ENCODE data around the gene PLEKHG3.

The PLEKHG3 gene

DNA sequence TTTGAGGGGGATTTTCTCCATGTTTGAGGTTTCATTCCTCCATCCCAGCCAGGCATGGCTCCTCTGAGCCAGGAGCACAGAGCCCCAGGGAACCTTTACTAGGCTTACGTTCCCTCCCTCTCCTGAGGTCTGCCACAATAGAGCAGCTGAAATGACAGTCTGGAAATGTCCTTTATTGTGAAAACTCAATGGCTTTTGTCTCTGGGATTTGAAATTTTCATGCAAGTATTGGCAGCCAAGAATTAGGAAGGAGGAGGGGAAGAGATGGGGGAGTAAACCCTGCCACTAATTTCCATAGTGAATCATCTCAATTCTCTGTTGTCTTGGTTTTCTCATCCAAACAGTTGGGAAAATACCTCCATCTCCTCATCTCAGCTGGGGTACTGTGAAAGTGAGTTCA, 2.6 kb upstream of the PLEKHG3 start:
- Histone ChIP-seq H3K79me2 (ENCODE audit: insufficient read depth, low read length) (peaks cover 33% of the 10 kb centered on the region), H3K36me3 (ENCODE audit: insufficient read depth, low read length) (no peaks in the 10 kb centered on the region), H3K27me3 (ENCODE audit: insufficient read depth, low read length, poor library complexity, severe bottlenecking) (no peaks in the 10 kb centered on the region), H3F3A (ENCODE audit: low read depth) (no peaks in the 10 kb centered on the region; the same call in 1 of the 2 replicates), H3K4me1 (ENCODE audit: insufficient read depth, low read length, poor library complexity, severe bottlenecking) (peaks cover 55% of the 10 kb centered on the region), H3K9me2 (replicated peaks; ENCODE audit: low read depth, low read length) (no peaks in the 10 kb centered on the region), H2AFZ (ENCODE audit: low read length) (no peak overlapping the region), H3K4me2 (ENCODE audit: low read depth, low read length, poor library complexity, severe bottlenecking) (no peak overlapping the region), H3K9ac (ENCODE audit: low read depth, low read length, poor library complexity, severe bottlenecking) (no peak overlapping the region), H3K4me3 (ENCODE audit: low read length, poor library complexity, severe bottlenecking) (no peak overlapping the region), H3K9me3 (ENCODE audit: insufficient read depth, low read depth, low read length) (no peaks in the 10 kb centered on the region), H4K20me1 (ENCODE audit: insufficient read depth, low read length, poor library complexity, severe bottlenecking) (no peaks in the 10 kb centered on the region)
- TF ChIP-seq, protein P1, sequence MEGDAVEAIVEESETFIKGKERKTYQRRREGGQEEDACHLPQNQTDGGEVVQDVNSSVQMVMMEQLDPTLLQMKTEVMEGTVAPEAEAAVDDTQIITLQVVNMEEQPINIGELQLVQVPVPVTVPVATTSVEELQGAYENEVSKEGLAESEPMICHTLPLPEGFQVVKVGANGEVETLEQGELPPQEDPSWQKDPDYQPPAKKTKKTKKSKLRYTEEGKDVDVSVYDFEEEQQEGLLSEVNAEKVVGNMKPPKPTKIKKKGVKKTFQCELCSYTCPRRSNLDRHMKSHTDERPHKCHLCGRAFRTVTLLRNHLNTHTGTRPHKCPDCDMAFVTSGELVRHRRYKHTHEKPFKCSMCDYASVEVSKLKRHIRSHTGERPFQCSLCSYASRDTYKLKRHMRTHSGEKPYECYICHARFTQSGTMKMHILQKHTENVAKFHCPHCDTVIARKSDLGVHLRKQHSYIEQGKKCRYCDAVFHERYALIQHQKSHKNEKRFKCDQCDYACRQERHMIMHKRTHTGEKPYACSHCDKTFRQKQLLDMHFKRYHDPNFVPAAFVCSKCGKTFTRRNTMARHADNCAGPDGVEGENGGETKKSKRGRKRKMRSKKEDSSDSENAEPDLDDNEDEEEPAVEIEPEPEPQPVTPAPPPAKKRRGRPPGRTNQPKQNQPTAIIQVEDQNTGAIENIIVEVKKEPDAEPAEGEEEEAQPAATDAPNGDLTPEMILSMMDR (conservative IDR thresholded peaks at IDR 0.05; ENCODE audit: low read length): no peak
- TF ChIP-seq EZH2phosphoT487 (IDR thresholded peaks at IDR 0.05; ENCODE audit: borderline replicate concordance): no peak

DNA sequence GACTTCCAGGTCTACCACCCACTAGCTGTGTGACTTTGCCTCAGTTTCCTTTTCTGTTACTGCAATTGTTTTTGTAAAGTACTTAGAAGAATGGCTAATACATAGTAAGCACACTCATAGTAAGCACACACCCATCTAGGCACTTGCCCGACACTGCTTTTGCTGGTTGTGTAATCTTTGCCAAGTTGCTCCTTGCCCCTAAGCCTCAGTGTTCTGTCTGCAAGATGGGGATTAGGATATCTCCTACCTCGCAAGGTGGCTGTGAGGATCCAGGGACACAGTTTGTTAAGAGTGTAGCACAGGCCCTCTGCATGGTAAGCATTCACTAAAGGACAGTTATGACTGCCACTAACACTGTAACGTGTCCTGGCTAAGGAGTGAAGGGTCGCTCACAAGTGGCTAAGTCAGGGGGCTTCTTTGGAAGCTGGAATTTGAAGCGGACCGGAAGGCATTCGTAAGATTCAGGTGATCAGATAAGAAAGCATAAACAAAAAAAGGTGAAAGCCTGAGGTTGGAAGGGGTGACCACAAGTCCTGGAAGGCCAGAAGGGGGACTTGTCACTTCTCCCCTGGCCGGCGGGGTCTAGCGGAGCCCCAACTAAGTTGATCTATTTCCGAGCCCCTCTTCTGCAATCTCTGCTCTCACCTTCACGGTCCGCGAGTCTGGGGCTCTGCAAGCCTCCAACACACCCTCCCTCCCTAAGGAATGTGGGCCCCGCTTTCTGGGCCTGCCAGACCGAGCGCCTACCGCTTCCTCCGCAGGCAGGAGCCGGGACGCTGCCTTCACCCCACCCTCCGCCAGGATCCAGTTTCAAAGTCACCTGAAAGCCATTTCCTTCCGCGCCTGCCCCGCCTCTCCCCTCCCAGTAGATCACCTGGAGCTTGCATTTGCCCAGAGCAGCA, 1.5 kb upstream of the PLEKHG3 start:
- H3K9ac ChIP-seq (ENCODE audit: low read depth, low read length, poor library complexity, severe bottlenecking): no peak overlapping the region
- no peak overlapping the region for H3K4me3 ChIP-seq (ENCODE audit: low read length, poor library complexity, severe bottlenecking)
- H3K4me1 ChIP-seq (ENCODE audit: insufficient read depth, low read length, poor library complexity, severe bottlenecking): peaks cover 56% of the 10 kb centered on the region

DNA sequence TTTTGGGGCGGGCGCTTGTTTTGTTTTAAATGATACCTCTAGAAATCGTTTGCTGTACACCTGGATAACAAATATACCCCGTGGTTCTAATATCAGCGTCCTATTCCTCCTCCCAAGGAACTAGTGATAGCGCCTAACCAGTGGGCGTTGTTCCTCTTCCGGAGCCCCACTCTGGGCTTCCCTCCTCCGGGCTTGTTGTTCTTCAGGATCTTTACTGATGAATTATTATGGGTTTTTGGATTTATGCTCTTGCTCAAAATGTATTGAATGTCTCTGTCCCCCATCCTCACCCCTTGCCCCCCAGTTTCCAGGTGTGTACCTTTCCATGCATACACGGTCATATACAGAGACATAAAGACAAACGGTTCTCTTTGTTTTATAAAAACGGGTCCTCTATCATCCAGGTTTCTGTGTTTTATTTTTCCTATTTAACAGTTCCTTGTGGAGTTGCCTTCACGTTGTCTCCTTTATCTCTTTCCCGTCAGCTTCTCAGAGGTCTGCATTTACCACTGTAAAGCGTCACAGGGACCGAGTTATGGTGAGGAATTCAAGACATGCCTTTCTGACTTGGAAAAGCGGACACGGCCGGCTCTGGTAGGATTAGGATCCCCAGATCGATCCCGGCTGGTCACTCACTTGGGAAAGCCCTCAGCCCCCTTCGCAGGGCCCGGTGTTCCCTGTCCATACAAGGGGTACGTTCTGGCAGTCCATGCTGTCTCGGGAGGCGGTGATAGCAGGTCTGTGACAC, 655 bp upstream of the PLEKHG3 start:
- Histone ChIP-seq H3K4me3 (ENCODE audit: low read length, poor library complexity, severe bottlenecking) (peak overlapping the region; percentile 76), H3K36me3 (ENCODE audit: insufficient read depth, low read length) (no peaks in the 10 kb centered on the region), H3K4me1 (ENCODE audit: insufficient read depth, low read length, poor library complexity, severe bottlenecking) (peaks cover 54% of the 10 kb centered on the region), H3K27me3 (ENCODE audit: insufficient read depth, low read length, poor library complexity, severe bottlenecking) (no peaks in the 10 kb centered on the region), H3K9me2 (replicated peaks; ENCODE audit: low read depth, low read length) (no peaks in the 10 kb centered on the region), H3K4me2 (ENCODE audit: low read depth, low read length, poor library complexity, severe bottlenecking) (peak overlapping the region; percentile 96), H4K20me1 (ENCODE audit: insufficient read depth, low read length, poor library complexity, severe bottlenecking) (no peaks in the 10 kb centered on the region), H3K9ac (ENCODE audit: low read depth, low read length, poor library complexity, severe bottlenecking) (peak overlapping the region; percentile 89), H3K79me2 (ENCODE audit: insufficient read depth, low read length) (peaks cover 34% of the 10 kb centered on the region), H3F3A (ENCODE audit: low read depth) (peaks cover 6% of the 10 kb centered on the region; the same call in 1 of the 2 replicates), H3K9me3 (ENCODE audit: insufficient read depth, low read depth, low read length) (no peaks in the 10 kb centered on the region), H2AFZ (ENCODE audit: low read length) (peak overlapping the region; percentile 83)
- TF ChIP-seq, protein P1 (conservative IDR thresholded peaks at IDR 0.05; ENCODE audit: low read length): no peak
- TF ChIP-seq EZH2phosphoT487 (IDR thresholded peaks at IDR 0.05; ENCODE audit: borderline replicate concordance): no peak

More for the DNA sequence above, 1.5 kb upstream of the PLEKHG3 start:
- TF ChIP-seq, protein P1 (conservative IDR thresholded peaks at IDR 0.05; ENCODE audit: low read length): no peak
- TF ChIP-seq EZH2phosphoT487 (IDR thresholded peaks at IDR 0.05; ENCODE audit: borderline replicate concordance): no peak
- H3K36me3 ChIP-seq (ENCODE audit: insufficient read depth, low read length): no peaks in the 10 kb centered on the region
- H3K9me3 ChIP-seq (ENCODE audit: insufficient read depth, low read depth, low read length): no peaks in the 10 kb centered on the region
- H3K9me2 ChIP-seq (replicated peaks; ENCODE audit: low read depth, low read length): no peaks in the 10 kb centered on the region
- no peaks in the 10 kb centered on the region for H4K20me1 ChIP-seq (ENCODE audit: insufficient read depth, low read length, poor library complexity, severe bottlenecking)
- no peaks in the 10 kb centered on the region; the same call in 1 of the 2 replicates for H3F3A ChIP-seq (ENCODE audit: low read depth)
- no peaks in the 10 kb centered on the region for H3K27me3 ChIP-seq (ENCODE audit: insufficient read depth, low read length, poor library complexity, severe bottlenecking)
- H2AFZ ChIP-seq (ENCODE audit: low read length): no peak overlapping the region
- no peak overlapping the region for H3K4me2 ChIP-seq (ENCODE audit: low read depth, low read length, poor library complexity, severe bottlenecking)
- H3K79me2 ChIP-seq (ENCODE audit: insufficient read depth, low read length): peaks cover 34% of the 10 kb centered on the region

Data from Loucy (cell line).